ENCODE measurements around the gene TMEM154.

Gene TMEM154

DNA sequence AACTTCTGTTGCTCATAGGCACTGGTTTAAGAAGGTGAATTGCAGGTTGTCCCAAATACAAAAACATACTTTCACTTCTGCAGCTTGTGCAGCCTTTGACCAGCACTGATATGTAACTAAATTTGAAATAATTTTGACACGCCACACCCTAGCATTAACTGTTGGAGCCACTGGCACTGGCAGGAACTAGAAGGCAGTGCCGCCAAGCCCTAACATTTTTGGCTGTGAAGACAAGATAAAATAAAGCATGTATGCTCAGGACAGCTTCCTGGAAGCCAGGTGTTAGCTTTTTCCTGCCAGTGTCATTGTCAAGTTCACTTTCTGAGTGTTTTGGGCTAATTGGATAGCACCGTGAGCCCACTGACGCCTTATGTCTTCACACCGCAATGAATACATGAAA is 78.6 kb downstream of the TMEM154 start:
- TF ChIP-seq POLR2A (IDR thresholded peaks at IDR 0.05; ENCODE audit: extremely low read depth, insufficient read length) (no peak), MYC (IDR thresholded peaks at IDR 0.05; ENCODE audit: low read depth, low read length) (no peak)
- TF ChIP-seq, protein P1, sequence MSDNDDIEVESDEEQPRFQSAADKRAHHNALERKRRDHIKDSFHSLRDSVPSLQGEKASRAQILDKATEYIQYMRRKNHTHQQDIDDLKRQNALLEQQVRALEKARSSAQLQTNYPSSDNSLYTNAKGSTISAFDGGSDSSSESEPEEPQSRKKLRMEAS (IDR thresholded peaks at IDR 0.05; ENCODE audit: low read depth, low read length): no peak
- TF ChIP-seq, protein P2, sequence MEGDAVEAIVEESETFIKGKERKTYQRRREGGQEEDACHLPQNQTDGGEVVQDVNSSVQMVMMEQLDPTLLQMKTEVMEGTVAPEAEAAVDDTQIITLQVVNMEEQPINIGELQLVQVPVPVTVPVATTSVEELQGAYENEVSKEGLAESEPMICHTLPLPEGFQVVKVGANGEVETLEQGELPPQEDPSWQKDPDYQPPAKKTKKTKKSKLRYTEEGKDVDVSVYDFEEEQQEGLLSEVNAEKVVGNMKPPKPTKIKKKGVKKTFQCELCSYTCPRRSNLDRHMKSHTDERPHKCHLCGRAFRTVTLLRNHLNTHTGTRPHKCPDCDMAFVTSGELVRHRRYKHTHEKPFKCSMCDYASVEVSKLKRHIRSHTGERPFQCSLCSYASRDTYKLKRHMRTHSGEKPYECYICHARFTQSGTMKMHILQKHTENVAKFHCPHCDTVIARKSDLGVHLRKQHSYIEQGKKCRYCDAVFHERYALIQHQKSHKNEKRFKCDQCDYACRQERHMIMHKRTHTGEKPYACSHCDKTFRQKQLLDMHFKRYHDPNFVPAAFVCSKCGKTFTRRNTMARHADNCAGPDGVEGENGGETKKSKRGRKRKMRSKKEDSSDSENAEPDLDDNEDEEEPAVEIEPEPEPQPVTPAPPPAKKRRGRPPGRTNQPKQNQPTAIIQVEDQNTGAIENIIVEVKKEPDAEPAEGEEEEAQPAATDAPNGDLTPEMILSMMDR (IDR thresholded peaks at IDR 0.05; ENCODE audit: low read depth, low read length): no peak
- H3K4me3 ChIP-seq (ENCODE audit: low read depth, low read length): no peak overlapping the region
- no peak for DNase-seq (ENCODE audit: low read depth)

DNA sequence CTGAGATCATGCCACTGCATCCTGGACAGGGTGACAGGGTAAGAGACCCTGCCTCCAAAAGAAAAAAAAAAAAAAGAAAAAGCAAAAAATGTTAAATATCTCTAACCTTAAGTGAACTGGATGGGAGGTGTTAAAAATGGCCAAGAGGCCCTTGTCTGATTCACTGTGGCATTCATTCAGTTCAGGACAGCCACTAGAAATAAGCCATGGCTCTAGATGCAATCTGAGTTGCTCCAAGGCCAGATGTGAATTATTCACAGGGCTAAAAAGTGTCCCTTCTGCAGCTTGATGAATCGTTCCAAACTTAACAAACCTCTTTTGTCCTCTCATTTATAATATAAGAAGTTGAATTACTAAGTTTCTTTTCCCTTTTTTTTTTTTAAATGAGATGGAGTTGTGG is 80.2 kb downstream of the TMEM154 start:
- H3K4me3 ChIP-seq (ENCODE audit: low read depth, low read length): no peak overlapping the region
- DNase-seq (ENCODE audit: low read depth): no peak
- TF ChIP-seq MYC (IDR thresholded peaks at IDR 0.05; ENCODE audit: low read depth, low read length) (no peak), POLR2A (IDR thresholded peaks at IDR 0.05; ENCODE audit: extremely low read depth, insufficient read length) (no peak)
- TF ChIP-seq, protein P1 (IDR thresholded peaks at IDR 0.05; ENCODE audit: low read depth, low read length): no peak
- TF ChIP-seq, protein P2 (IDR thresholded peaks at IDR 0.05; ENCODE audit: low read depth, low read length): no peak

DNA sequence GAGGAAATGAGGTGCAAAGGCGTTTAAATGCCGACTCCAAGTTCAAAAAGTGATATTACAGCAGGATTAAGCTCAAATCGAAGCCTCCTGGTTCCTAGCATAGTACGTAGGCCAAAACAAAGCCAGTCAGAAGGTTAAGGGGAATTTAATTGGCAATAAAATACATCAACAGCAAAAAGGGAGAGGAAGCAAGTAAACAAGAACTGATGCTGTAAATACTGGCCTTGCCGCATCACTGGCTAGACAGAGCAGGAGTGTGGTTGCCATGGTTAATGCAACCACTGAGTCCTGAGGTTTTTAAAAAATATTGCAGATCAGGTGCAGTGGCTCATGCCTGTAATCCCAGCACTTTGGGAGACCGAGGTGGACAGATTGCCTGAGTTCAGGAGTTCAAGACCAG is 80.7 kb downstream of the TMEM154 start:
- H3K4me3 ChIP-seq (ENCODE audit: low read depth, low read length): no peak overlapping the region
- TF ChIP-seq, protein P1 (IDR thresholded peaks at IDR 0.05; ENCODE audit: low read depth, low read length): no peak
- TF ChIP-seq, protein P2 (IDR thresholded peaks at IDR 0.05; ENCODE audit: low read depth, low read length): no peak
- TF ChIP-seq POLR2A (IDR thresholded peaks at IDR 0.05; ENCODE audit: extremely low read depth, insufficient read length) (no peak), MYC (IDR thresholded peaks at IDR 0.05; ENCODE audit: low read depth, low read length) (no peak)
- no peak for DNase-seq (ENCODE audit: low read depth)

DNA sequence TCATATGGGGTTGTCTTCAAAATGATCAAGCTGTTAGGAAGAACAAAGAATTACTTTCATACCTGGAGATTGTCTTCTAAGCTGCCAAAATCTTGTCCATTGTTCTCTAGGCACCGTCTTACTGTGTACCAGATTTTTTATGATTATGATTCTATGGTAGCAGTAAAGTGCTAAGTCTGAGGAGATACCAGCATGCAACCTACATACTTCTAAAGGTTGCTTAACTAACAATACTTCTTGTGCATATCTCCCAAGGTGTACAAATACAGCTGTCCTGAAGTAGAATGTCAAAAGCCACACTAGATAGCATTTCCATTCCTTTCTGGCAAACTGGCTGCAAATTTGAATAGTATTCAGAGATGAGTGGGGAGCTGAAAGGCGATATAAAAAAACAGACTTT is 81.3 kb downstream of the TMEM154 start:
- no peak overlapping the region for H3K4me3 ChIP-seq (ENCODE audit: low read depth, low read length)
- no peak for TF ChIP-seq POLR2A (IDR thresholded peaks at IDR 0.05; ENCODE audit: extremely low read depth, insufficient read length)
- no peak for DNase-seq (ENCODE audit: low read depth)

DNA sequence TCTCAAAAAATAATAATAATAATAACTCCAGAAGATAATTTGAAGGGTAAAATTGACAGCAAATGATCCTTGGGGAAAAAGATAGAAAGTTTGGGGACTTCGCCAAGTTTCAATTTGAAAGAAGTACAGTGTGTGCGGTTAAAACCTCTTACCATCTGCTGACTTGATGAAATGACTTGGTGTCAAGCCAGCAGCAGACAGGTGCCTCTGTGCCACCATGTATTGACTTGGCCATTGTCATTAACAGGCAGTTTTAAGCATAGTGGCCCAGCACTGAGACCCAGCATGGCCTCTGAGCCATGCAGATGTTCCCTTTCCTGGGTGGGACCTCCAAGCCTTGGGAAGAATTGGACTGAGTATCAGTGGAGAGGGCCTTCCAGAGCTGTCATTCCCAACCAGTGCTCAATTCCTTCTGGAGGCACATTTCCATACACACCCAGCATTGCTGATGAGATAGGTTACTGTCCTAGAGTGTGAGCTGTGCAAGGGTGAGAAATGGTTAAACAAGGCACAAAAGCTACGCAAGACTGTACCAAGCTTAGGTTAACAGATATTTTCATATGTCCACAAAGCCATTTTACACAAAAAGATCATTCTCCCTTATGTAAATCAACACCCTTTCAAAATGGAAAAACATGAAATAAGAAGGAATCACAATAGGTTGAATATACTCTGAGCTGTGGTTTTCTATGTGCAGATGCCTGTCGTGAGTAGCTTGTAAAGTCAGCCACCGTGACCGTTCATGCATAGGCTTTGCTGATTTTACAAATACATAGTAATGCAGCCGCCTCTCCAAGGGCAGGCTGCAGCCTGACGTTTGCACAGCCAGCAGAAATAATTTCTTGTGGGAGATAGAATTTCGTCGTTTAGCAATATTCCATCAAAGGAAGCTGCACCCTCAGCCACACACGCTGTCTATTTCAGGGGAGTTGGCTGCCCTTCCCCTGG is 84.5 kb downstream of the TMEM154 start:
- no peak for TF ChIP-seq POLR2A (IDR thresholded peaks at IDR 0.05; ENCODE audit: extremely low read depth, insufficient read length)
- TF ChIP-seq, protein P1 (IDR thresholded peaks at IDR 0.05; ENCODE audit: low read depth, low read length): no peak
- TF ChIP-seq, protein P2 (IDR thresholded peaks at IDR 0.05; ENCODE audit: low read depth, low read length): no peak
- no peak for DNase-seq (ENCODE audit: low read depth)
- no peak overlapping the region for H3K4me3 ChIP-seq (ENCODE audit: low read depth, low read length)

DNA sequence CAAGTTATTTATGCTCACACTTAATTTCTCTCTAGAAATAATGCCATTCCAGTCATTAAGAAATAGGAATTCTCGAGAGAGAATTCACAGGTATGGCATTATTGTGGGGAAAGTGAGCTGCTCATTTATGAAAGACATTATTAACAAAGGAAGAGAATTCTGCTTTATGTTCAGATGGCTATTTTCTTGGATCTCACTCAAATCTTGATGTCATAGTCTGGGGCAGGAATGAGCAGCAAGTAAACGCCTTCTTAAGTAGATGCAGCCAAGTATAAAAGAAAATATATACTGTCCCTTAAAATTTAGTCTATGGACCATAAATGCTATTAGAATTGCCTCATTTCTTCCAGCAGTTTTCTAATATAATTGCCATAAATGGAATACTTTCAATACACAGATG is 85.7 kb downstream of the TMEM154 start:
- TF ChIP-seq, protein P1 (IDR thresholded peaks at IDR 0.05; ENCODE audit: low read depth, low read length): no peak
- TF ChIP-seq, protein P2 (IDR thresholded peaks at IDR 0.05; ENCODE audit: low read depth, low read length): no peak
- TF ChIP-seq MYC (IDR thresholded peaks at IDR 0.05; ENCODE audit: low read depth, low read length): no peak
- no peak for TF ChIP-seq POLR2A (IDR thresholded peaks at IDR 0.05; ENCODE audit: extremely low read depth, insufficient read length)
- no peak overlapping the region for H3K4me3 ChIP-seq (ENCODE audit: low read depth, low read length)
- DNase-seq (ENCODE audit: low read depth): no peak
